Trophoblast cell (in vitro differentiated cells and primary cell): ENCODE results near the gene DLGAP1.
"Not testable (repeated sequence)": the region's sequence is repeated elsewhere in the genome, so short reads cannot be mapped to it uniquely, and the experiment has no call there.

ENCODE experiments used
- DNase-seq, 2 donors: peaks; one replicate each; pipeline ENCODE4 v3.0.0-alpha.2; 2016
- H2AFZ ChIP-seq: 2 replicates; pipeline ENCODE4 v1.6.1; 2013; ENCODE audit warnings: low read length, moderate library complexity, mild to moderate bottlenecking; ENCODE audit not compliant: insufficient read depth, poor library complexity
- H2AK5ac ChIP-seq: 2 replicates; pipeline ENCODE4 v1.6.1; 2013; ENCODE audit warnings: mild to moderate bottlenecking, low read length
- H2BK120ac ChIP-seq: 2 replicates; pipeline ENCODE4 v1.6.1; 2013; ENCODE audit warnings: low read length, mild to moderate bottlenecking, moderate library complexity; ENCODE audit not compliant: insufficient read depth, poor library complexity
- H2BK12ac ChIP-seq: 2 replicates; pipeline ENCODE4 v1.6.1; 2013; ENCODE audit warnings: mild to moderate bottlenecking, low read length, moderate library complexity
- H2BK5ac ChIP-seq: 2 replicates; pipeline ENCODE4 v1.6.1; 2013; ENCODE audit warnings: low read length, low read depth, moderate library complexity, mild to moderate bottlenecking; ENCODE audit not compliant: poor library complexity
- H3K14ac ChIP-seq: 2 replicates; pipeline ENCODE4 v1.6.1; 2013; ENCODE audit warnings: mild to moderate bottlenecking, low read length
- H3K18ac ChIP-seq: 2 replicates; pipeline ENCODE4 v1.6.1; 2013; ENCODE audit warnings: mild to moderate bottlenecking, low read length
- H3K23ac ChIP-seq: 2 replicates; pipeline ENCODE4 v1.6.1; 2013; ENCODE audit warnings: low read length
- H3K27ac ChIP-seq: 2 replicates; pipeline ENCODE4 v1.5.1; 2013; ENCODE audit warnings: low read depth, mild to moderate bottlenecking, inconsistent platforms, low read length, moderate library complexity
- H3K27me3 ChIP-seq: 2 replicates; pipeline ENCODE4 v1.6.1; 2013; ENCODE audit warnings: inconsistent platforms, mild to moderate bottlenecking, low read length, moderate library complexity; ENCODE audit not compliant: insufficient read depth
- H3K36me3 ChIP-seq, 2 experiments: 1 replicate in 1 of 2; 2 replicates in 1 of 2; pipeline ENCODE4 v1.6.1; 2013; ENCODE audit warnings: low read length in 2 of 2, mild to moderate bottlenecking in 2 of 2, moderate library complexity in 1 of 2; ENCODE audit not compliant: insufficient read depth in 2 of 2, control insufficient read depth in 1 of 2
- H3K4ac ChIP-seq: 2 replicates; pipeline ENCODE4 v1.6.1; 2013; ENCODE audit warnings: low read depth, mild to moderate bottlenecking, low read length, moderate library complexity
- H3K4me1 ChIP-seq, 2 experiments: 1 replicate in 1 of 2; 2 replicates in 1 of 2; pipeline ENCODE4 v1.6.1; 2013; ENCODE audit warnings: low read length in 2 of 2, mild to moderate bottlenecking in 2 of 2, moderate library complexity in 1 of 2; ENCODE audit not compliant: insufficient read depth in 2 of 2, control insufficient read depth in 1 of 2
- H3K4me2 ChIP-seq: 2 replicates; pipeline ENCODE4 v1.6.1; 2013; ENCODE audit warnings: inconsistent platforms, mild to moderate bottlenecking, low read length, moderate library complexity
- H3K4me3 ChIP-seq: 2 replicates; pipeline ENCODE4 v1.5.1; 2013; ENCODE audit warnings: mild to moderate bottlenecking, low read depth, low read length, inconsistent platforms
- H3K79me1 ChIP-seq: one replicate; pipeline ENCODE4 v1.6.1; 2013; ENCODE audit warnings: low read length
- H3K79me2 ChIP-seq: 2 replicates; pipeline ENCODE4 v1.6.1; 2013; ENCODE audit warnings: low read length, mild to moderate bottlenecking; ENCODE audit not compliant: control insufficient read depth, insufficient read depth, poor library complexity
- H3K9ac ChIP-seq: 2 replicates; pipeline ENCODE4 v1.6.1; 2013; ENCODE audit warnings: mild to moderate bottlenecking, low read length
- H3K9me3 ChIP-seq: 2 replicates; pipeline ENCODE4 v1.6.1; 2013; ENCODE audit warnings: low read depth, mild to moderate bottlenecking, control low read depth, inconsistent platforms, low read length; ENCODE audit not compliant: insufficient read depth
- H4K12ac ChIP-seq: 2 replicates; pipeline ENCODE4 v1.6.1; 2013; ENCODE audit warnings: low read depth, mild to moderate bottlenecking, low read length, moderate library complexity
- H4K8ac ChIP-seq: 2 replicates; pipeline ENCODE4 v1.6.1; 2013; ENCODE audit warnings: low read depth, mild to moderate bottlenecking, low read length, moderate library complexity
- H4K91ac ChIP-seq: one replicate; pipeline ENCODE4 v1.6.1; 2013; ENCODE audit warnings: low read depth, mild to moderate bottlenecking, low read length, moderate library complexity
- WGBS: extraction: QIAGEN DNeasy Blood & Tissue Kit; methylation state at CpG from one replicate; pipeline ENCODE4 v1.1.7; 2013; ENCODE audit warnings: missing lambda C conversion rate; ENCODE audit not compliant: insufficient read length, insufficient coverage; ENCODE audit errors: extremely low coverage; 5-methylcytosine and 5-hydroxymethylcytosine counted together

DLGAP1 gene

GRCh38 chr18:3610188-3610708 lies 844.9 kb downstream of the DLGAP1 start:
- Histone ChIP-seq H4K8ac (no peak overlapping the region), H3K4me3 (no peak overlapping the region), H2BK12ac (peak overlapping the region; percentile 23), H3K14ac (no peak overlapping the region), H3K18ac (no peak overlapping the region), H2BK5ac (no peak overlapping the region), H2BK120ac (no peak overlapping the region), H2AK5ac (no peak overlapping the region), H3K23ac (no peak overlapping the region), H3K4me1 (peaks cover 2 to 7% of the 10 kb centered on the region in 2 experiments), H3K36me3 (no peaks in the 10 kb centered on the region), H4K12ac (no peak overlapping the region), H3K4me2 (no peak overlapping the region), H4K91ac (no peak overlapping the region), H2AFZ (no peak overlapping the region), H3K4ac (no peak overlapping the region), H3K27me3 (no peaks in the 10 kb centered on the region), H3K79me2 (no peaks in the 10 kb centered on the region), H3K79me1 (peaks cover 3% of the 10 kb centered on the region), H3K9me3 (no peaks in the 10 kb centered on the region), H3K9ac (no peak overlapping the region), H3K27ac (no peak overlapping the region)
- WGBS, result no CpG with 5 or more reads among the region's 2 CpGs
- DNase-seq, result no peak

GRCh38 chr18:3608488-3608887 lies 846.6 kb downstream of the DLGAP1 start:
- H3K4ac ChIP-seq, result no peak overlapping the region
- H2AFZ ChIP-seq, result no peak overlapping the region
- H3K4me3 ChIP-seq, result no peak overlapping the region
- no peak overlapping the region for H3K18ac ChIP-seq
- H2AK5ac ChIP-seq, result no peak overlapping the region
- no peak overlapping the region for H4K91ac ChIP-seq
- DNase-seq, result no peak
- no peak overlapping the region for H2BK5ac ChIP-seq
- peaks cover 4% of the 10 kb centered on the region for H3K79me2 ChIP-seq
- H3K79me1 ChIP-seq, result peaks cover 15% of the 10 kb centered on the region
- no peak overlapping the region for H3K23ac ChIP-seq
- no CpG with 5 or more reads among the region's 4 CpGs for WGBS
- H3K27me3 ChIP-seq, result no peaks in the 10 kb centered on the region
- H3K9ac ChIP-seq, result no peak overlapping the region
- H4K8ac ChIP-seq, result no peak overlapping the region
- peak overlapping the region; percentile 62 for H2BK12ac ChIP-seq
- no peaks in the 10 kb centered on the region for H3K9me3 ChIP-seq
- no peak overlapping the region for H3K14ac ChIP-seq
- no peak overlapping the region for H2BK120ac ChIP-seq
- H3K4me2 ChIP-seq, result no peak overlapping the region
- no peak overlapping the region for H4K12ac ChIP-seq
- no peak overlapping the region for H3K27ac ChIP-seq
- H3K4me1 ChIP-seq, result peaks cover 4 to 14% of the 10 kb centered on the region in 2 experiments
- H3K36me3 ChIP-seq, result no peaks in the 10 kb centered on the region

GRCh38 chr18:3608099-3608453 lies 847.0 kb downstream of the DLGAP1 start:
- H3K4me3 ChIP-seq, H3K18ac ChIP-seq, H3K79me2 ChIP-seq, H4K8ac ChIP-seq, H3K4me2 ChIP-seq, H3K27ac ChIP-seq, H3K4ac ChIP-seq, H3K36me3 ChIP-seq, H3K23ac ChIP-seq, H2BK12ac ChIP-seq, DNase-seq, H4K12ac ChIP-seq, H2AK5ac ChIP-seq, H3K9me3 ChIP-seq, H3K9ac ChIP-seq, H3K14ac ChIP-seq, H2BK5ac ChIP-seq, H2AFZ ChIP-seq, H3K27me3 ChIP-seq, H2BK120ac ChIP-seq: not testable (repeated sequence)
- peaks cover 4 to 14% of the 10 kb centered on the region in 2 experiments for H3K4me1 ChIP-seq
- no CpG with 5 or more reads among the region's 8 CpGs for WGBS
- peaks cover 18% of the 10 kb centered on the region for H3K79me1 ChIP-seq
- H4K91ac ChIP-seq, result peak overlapping the region; percentile 33

DNA sequence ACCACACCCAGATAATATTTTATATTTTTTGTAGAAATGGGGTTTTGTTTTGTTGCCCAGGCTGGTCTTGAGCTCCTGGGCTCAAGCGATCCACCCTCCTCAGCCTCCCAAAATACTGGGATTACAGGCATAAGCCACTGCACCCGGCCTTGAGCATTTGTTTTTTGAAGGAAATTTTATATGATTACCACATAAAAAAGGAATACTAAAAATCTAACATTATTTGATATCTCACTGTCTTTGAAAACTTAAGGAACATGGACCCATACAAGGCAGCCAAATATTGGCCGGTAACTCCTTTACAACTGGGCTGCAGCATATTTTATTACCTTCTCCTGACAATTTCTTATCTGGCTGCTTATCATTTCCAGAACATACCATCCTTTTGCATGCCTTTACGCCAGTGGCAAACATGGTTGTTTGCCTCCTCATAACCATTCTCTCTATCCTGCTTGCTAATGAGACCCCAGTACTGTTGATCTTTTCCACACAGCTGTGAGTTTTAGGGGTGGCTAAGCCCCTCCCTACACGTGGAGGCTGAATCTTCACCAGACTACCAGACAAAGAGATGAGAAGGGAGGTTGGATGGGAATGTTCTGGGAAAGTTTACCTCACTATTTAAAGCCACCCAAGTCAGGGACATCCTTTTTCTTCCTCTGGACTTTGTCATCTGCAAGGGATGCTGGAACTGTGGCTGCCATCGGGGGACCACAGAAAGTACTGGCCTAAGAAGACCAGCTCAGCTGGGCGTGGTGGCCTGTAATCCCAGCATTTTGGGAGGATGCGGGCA lies 847.6 kb downstream of the DLGAP1 start:
- Histone ChIP-seq H3K4ac (no peak overlapping the region), H3K4me3 (no peak overlapping the region), H3K4me2 (no peak overlapping the region), H3K18ac (no peak overlapping the region), H2AFZ (no peak overlapping the region), H4K12ac (no peak overlapping the region), H3K27me3 (no peaks in the 10 kb centered on the region), H3K4me1 (peaks cover 8 to 14% of the 10 kb centered on the region in 2 experiments), H2BK12ac (peak overlapping the region; percentile 23), H2BK120ac (peak overlapping the region; percentile 41), H3K79me2 (peaks cover 4% of the 10 kb centered on the region), H3K23ac (no peak overlapping the region), H2AK5ac (peak overlapping the region; percentile 87), H3K36me3 (no peaks in the 10 kb centered on the region), H4K8ac (peak overlapping the region; percentile 17), H3K27ac (no peak overlapping the region), H3K9me3 (no peaks in the 10 kb centered on the region), H4K91ac (peak overlapping the region; percentile 33), H3K9ac (no peak overlapping the region), H2BK5ac (no peak overlapping the region), H3K79me1 (peaks cover 22% of the 10 kb centered on the region), H3K14ac (no peak overlapping the region)
- DNase-seq, result no peak
- WGBS, result no CpG with 5 or more reads among the region's 8 CpGs
